Epithelial cell of prostate (primary cell): Measurements from ENCODE around the gene CCND2.

Experiments
- DNase-seq: peaks from one replicate; pipeline ENCODE4 v3.0.0-alpha.2; 2011; ENCODE audit warnings: low read depth, low spot score
- H3K27ac ChIP-seq: fragments of 450-650 bp; 2 replicates; pipeline ENCODE4 v1.5.1; 2017; ENCODE audit warnings: mild to moderate bottlenecking

The CCND2 gene

GRCh38 chr12:4275016-4275869 is 1.7 kb downstream of the CCND2 start:
- no peak for DNase-seq

GRCh38 chr12:4275870-4276301 is 2.3 kb downstream of the CCND2 start:
- peak overlapping the region; percentile 89 for H3K27ac ChIP-seq
- DNase-seq, result no peak

More at GRCh38 chr12:4275016-4275869, 1.7 kb downstream of the CCND2 start:
- peak overlapping the region; percentile 89 for H3K27ac ChIP-seq

- H3K27ac ChIP-seq, result peak overlapping the region; percentile 89
- DNase-seq, result peak; percentile 55
Observed at GRCh38 chr12:4276524-4277204, 3.1 kb downstream of the CCND2 start.

- H3K27ac ChIP-seq, result peak overlapping the region; percentile 89
- no peak for DNase-seq
Observed at GRCh38 chr12:4277205-4277543, 3.6 kb downstream of the CCND2 start.

- H3K27ac ChIP-seq, result no peak overlapping the region
- DNase-seq, result no peak
Observed at GRCh38 chr12:4277857-4278256, 4.3 kb downstream of the CCND2 start.

GRCh38 chr12:4278329-4279197 is 5.0 kb downstream of the CCND2 start:
- no peak overlapping the region for H3K27ac ChIP-seq
- no peak for DNase-seq

DNA sequence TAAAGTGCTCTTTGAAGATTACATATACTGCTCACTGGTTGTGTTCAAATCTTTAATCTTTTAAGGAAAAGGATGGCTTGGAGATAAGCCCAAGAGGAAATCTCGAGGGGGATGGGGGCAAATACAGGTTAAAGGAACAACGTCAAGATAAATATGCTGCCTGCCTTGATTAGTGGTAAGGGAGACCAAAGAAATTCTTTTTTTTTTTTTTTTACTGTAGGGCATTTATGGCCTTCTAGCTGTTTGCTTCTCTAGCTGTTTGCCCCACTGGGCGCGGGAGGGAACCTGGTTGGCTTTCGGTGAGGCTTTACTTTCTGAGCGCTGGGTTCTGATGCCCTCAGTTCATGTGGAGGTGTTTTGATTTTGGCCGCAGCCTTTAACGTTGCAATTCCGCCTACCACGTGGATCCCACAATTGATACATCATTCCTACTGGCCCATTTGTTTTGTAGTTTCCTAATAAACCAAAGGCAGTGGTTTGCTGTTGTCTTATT is 5.7 kb downstream of the CCND2 start:
- no peak overlapping the region for H3K27ac ChIP-seq
- DNase-seq, result no peak

- no peak for DNase-seq
- H3K27ac ChIP-seq, result no peak overlapping the region
Observed at GRCh38 chr12:4280351-4281163, 7.0 kb downstream of the CCND2 start.

DNA sequence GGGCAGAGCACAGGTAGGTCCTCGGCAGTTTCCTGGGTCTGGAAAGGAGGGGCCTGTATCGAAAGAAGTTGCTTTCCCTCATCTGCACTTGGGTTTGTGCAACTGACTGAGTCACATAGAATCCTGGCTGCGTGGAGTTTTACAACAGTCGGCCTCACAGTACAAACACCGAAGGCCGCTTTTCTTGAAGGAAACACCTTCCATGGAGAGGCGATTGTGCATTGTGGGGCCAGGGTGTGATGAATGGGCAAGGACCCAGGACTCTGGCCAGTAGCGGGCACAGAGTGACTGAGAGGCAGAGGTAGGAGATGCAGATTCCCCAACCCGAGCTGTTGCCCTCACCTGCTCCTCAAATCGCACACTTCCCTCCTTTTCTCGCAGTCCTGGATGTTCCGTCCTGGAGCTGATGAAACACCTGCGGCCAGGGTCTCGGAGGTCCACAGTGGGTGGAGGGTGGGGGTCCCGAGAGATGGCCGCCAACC is 7.7 kb downstream of the CCND2 start:
- H3K27ac ChIP-seq, result no peak overlapping the region
- no peak for DNase-seq

GRCh38 chr12:4282103-4282891 is 8.7 kb downstream of the CCND2 start:
- no peak overlapping the region for H3K27ac ChIP-seq

GRCh38 chr12:4282892-4283511 is 9.4 kb downstream of the CCND2 start:
- H3K27ac ChIP-seq, result no peak overlapping the region
- no peak for DNase-seq

More at GRCh38 chr12:4282103-4282891, 8.7 kb downstream of the CCND2 start:
- DNase-seq, result no peak

- no peak for DNase-seq
- no peak overlapping the region for H3K27ac ChIP-seq
Observed at GRCh38 chr12:4283512-4284255, 10.1 kb downstream of the CCND2 start.

DNA sequence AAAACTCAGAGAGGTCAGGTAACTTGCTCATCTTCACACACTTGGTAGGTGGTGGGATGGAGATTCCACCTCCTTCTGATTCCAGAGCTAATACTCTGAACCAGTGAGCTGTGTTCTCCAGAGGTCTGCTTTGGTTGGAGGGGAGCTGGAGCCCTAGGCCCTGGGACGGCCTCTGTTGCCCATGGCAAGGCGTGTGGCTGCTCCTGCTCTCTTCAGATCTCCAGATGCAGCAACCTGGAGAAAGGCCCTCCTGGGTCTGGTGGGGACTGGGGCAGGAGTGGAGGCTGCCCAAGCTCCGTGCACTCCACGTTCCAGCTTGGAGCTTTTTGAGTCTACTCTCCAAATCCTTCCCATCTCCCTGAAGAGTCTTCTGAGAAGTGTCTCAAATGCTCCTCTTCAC is 10.7 kb downstream of the CCND2 start:
- DNase-seq, result no peak
- H3K27ac ChIP-seq, result no peak overlapping the region

DNA sequence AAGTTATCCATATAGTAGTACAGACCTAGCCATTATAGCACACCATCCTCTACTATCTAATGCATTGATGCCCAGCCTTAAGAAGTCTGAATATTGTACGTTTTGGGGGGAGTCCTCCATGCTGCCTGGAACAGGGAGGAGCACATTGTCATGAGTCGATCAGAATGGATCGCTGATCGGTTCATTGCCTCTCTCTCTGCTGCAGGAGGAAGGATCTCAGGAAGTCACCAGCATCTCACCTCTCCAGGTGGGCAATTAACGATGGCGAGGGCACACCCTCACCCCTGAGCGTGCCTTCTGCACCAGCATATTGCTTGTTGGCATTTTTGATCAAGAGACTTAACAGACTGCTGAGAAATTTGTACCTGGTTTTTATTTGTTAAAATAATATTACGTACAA is 11.5 kb downstream of the CCND2 start:
- no peak overlapping the region for H3K27ac ChIP-seq

GRCh38 chr12:4286228-4286627 is 12.7 kb downstream of the CCND2 start:
- H3K27ac ChIP-seq, result no peak overlapping the region

More for the DNA sequence above, 11.5 kb downstream of the CCND2 start:
- no peak for DNase-seq

GRCh38 chr12:4286771-4287317 is 13.3 kb downstream of the CCND2 start:
- no peak overlapping the region for H3K27ac ChIP-seq
- DNase-seq, result no peak

More at GRCh38 chr12:4286228-4286627, 12.7 kb downstream of the CCND2 start:
- DNase-seq, result no peak
